GM12872 (cell line): Measurements from ENCODE around the gene TTC8.

Source experiments
- TF ChIP-seq, protein P1 (sequence below): IDR thresholded peaks from 3 replicates; pipeline ENCODE4 v1.5.1; 2011; ENCODE audit warnings: low read depth, mild to moderate bottlenecking, low read length, moderate library complexity; ENCODE audit not compliant: insufficient read depth

TTC8 gene

DNA sequence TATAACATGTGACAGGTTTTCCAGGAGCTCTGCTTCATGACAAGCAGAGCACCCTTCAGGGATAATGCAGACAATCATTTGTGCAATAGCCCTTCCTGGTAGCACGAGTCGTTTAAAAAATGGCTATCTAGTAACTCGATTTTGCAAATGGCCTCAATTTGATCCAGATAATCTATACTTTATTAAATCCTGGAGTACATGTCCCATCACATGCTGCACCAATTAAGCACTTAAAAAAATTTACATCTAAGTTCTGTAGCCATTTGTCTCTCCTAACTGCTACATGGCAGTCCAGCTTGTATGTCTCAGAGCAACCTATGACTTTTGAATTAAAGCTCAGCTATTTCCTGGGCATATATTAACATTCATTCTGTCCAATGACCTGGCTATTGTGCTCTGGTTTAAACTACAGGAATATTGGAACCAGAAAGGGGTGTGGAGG is 79.8 kb downstream of the TTC8 start:
- TF ChIP-seq, protein P1, sequence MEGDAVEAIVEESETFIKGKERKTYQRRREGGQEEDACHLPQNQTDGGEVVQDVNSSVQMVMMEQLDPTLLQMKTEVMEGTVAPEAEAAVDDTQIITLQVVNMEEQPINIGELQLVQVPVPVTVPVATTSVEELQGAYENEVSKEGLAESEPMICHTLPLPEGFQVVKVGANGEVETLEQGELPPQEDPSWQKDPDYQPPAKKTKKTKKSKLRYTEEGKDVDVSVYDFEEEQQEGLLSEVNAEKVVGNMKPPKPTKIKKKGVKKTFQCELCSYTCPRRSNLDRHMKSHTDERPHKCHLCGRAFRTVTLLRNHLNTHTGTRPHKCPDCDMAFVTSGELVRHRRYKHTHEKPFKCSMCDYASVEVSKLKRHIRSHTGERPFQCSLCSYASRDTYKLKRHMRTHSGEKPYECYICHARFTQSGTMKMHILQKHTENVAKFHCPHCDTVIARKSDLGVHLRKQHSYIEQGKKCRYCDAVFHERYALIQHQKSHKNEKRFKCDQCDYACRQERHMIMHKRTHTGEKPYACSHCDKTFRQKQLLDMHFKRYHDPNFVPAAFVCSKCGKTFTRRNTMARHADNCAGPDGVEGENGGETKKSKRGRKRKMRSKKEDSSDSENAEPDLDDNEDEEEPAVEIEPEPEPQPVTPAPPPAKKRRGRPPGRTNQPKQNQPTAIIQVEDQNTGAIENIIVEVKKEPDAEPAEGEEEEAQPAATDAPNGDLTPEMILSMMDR, result no peak

DNA sequence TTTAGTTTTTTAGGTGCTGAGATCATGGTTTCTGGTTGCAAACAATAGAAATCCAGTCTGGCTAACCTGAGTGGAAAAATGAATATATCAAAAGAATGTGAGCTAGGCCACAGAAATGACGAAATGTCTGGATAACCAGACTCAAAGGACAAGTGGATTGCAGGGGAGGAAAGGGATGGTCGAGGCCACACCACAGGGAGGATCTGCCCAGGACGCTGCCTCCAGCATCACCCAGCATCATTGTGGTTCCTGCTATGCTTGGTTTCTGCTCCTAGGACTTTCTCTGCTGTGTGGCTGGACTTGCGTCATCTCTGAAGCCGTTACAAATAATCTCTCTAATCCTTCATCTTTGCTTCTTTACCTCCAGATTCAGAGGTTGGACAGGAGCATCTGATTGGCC is 80.4 kb downstream of the TTC8 start:
- TF ChIP-seq, protein P1, result no peak

DNA sequence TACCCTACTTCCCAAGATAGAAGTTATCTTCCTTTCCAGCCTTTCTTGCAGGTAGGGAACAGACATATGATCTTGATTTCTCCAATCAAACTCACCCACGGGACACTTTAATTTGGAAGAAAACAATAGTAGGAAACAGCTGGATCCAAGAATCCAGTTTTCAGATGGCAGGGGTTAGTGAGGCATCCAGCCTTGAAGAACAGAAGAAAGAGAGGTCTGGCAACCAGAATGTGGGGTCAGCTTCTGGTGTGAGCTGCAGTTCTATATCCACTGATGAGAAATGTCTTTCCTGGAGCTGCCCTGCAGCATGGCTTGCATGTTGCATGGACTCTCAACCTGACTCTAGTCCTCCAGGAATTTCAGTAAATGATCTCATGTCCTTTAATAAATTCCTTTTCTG is 83.8 kb downstream of the TTC8 start:
- TF ChIP-seq, protein P1, result no peak

DNA sequence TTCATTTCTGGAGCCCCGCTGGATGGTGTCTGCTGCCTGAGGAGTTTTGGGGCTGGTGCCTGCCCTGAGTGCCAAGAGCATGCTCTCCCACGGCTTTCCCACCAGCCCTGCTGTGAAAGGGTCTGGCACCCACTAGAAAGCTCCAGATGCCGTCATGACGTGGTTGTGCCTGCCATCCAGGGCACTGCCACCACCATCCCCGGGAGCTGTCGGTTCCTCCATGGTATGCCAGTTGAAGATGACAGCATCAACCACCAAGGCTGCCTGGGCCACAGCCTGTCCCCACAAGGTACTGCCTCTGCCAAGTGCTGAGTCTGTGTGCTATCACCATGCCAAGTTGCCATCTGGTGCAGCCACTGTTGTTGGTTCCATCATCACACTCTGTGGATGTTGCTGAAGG is 85.9 kb downstream of the TTC8 start:
- TF ChIP-seq, protein P1, result no peak

DNA sequence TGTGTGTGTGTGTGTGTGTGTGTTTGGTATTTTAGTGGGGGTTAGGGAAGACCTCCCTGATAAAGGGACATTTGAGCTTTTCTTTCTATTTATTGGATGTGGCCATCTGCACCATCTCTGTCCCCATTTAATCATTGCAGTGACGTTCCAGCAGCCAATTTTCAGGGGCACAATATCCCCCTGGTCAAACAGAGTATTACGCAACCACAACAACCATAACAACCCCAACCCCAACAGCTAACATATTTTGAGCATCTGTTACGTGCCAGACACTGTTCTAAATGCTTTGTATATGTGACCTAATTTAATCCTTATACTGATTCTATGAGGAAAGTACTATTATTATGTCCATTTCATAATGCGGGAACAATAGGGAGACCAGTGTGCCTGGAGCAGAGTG is 87.4 kb downstream of the TTC8 start:
- TF ChIP-seq, protein P1, result no peak

DNA sequence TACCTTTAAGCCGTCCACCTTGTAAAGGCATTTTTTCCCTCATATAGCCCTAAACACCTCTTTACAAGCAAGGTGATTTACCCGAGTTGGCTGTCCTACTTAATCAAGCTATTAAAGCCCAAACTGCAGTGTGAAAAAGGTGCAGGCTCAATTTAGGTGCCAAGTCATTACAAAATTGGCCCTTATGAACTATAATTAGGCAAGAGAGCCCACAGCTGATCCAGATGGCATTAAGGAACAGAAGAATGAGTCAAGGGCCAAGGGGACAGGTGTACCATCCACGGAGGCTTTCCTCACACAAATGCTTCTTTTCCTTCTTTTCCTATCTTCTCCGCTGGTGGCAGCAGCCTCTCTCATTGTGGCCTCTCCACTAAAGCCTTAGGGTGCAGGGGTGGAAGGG is 90.5 kb downstream of the TTC8 start:
- TF ChIP-seq, protein P1, result no peak

DNA sequence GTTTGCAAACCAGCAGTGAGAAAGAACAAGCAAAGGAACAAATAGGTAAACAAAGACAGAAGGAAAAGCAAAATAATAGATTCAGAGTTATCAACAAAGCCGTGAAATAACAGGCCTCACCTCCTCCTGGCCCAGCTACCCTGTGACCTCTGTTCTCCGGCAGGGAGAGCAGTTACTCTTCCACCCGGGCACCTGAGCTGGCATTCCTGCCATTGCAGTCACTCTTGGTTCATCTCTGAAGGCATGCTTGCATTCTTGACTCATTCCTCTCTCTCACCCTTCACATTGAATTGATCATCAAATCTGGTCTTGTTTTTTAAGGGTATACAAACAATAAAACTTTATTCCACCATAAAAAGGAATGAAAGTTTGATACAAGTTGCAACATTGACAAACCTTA is 95.1 kb downstream of the TTC8 start:
- TF ChIP-seq, protein P1, result no peak
